GM21717 (cell line): ENCODE data around the gene PRKG1.

Source experiments
- ATAC-seq: cut with Tn5 transposase; IDR thresholded peaks from one replicate; pipeline ENCODE4 v1.9.1; 2021; ENCODE audit warnings: mild to moderate bottlenecking, moderate library complexity; ENCODE audit not compliant: unreplicated experiment

Gene PRKG1

DNA sequence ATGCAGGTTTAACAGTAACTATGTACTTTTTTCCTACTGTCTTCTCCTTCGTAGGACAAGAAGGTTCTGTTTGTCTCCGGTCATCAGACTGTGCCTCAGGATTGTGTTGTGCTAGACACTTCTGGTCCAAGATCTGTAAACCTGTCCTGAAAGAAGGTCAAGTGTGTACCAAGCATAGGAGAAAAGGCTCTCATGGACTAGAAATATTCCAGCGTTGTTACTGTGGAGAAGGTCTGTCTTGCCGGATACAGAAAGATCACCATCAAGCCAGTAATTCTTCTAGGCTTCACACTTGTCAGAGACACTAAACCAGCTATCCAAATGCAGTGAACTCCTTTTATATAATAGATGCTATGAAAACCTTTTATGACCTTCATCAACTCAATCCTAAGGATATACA, 1242.2 kb downstream of the PRKG1 start:
- ATAC-seq = no peak

DNA sequence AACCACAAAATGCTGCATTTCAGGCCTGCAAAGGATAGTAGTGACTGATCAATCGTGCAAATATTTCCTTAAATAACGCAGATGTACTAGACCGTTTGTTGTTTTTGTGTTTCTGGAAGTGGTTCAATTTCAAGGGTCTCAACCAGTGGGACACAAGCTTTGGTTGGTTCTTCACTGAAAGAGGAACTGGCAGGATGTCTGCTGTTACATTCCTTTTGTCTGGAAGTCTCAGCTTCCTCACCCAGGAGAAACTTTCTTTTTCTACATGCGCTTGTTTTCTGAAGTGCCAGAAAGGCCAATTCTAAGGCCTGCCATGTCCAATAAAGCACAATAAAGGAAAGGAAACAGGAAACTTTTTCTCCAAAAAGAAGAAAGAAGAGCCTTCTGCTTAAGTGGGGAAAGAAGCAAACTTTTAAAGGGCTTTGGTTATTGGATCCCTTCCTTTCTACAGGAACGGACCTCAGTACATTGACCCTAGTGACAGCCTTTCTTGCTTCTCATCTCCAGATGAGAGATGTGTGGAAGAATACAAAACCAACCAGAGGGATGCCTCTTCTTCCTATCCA, 1243.9 kb downstream of the PRKG1 start:
- ATAC-seq = no peak

DNA sequence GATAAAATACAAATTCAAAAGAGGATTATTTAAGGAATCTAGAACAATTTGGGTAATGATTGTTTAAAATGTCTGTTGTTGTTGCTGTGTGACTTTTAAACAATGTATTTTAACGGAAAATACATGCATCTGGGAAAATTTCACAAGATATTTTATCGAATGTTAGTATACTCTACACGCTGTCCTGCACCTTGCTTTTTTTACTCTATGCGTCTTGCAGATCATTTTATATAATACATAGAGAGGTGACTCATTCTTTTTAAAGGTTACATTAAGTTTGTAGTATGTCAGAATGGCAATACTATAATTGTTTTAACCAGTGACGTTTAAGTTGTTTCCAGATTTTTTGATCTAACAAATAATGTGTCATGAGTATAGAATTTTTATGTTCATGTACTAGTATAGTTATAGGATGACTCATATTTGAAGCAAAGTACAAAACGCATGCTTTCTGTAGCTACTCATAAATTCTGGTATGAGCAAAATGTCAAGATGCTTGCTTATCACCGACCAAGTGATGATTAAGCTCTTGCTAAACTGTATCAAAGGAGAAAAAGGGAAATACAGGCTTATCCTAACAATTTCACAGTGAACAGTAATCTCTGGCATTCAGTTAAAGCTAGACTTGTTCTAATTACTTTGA, 1244.7 kb downstream of the PRKG1 start:
- ATAC-seq = no peak

DNA sequence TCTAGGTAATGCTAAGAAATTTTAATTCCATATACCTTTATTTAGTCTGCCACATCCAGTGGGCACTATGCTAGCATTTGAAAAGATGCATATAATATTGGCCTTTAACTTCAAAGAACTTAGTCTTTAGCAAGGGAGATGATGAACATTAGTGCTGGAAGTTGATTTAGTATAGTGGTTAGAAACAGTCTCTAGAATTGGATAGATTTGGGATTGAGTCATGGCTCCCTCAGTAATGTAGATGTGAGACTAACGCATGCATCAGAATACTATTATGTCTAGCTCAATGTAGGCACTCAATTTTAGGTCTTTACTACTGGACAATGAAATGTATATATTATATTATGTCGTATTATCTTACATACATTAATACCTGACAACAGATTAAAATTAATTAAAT, 1245.6 kb downstream of the PRKG1 start:
- no peak for ATAC-seq

DNA sequence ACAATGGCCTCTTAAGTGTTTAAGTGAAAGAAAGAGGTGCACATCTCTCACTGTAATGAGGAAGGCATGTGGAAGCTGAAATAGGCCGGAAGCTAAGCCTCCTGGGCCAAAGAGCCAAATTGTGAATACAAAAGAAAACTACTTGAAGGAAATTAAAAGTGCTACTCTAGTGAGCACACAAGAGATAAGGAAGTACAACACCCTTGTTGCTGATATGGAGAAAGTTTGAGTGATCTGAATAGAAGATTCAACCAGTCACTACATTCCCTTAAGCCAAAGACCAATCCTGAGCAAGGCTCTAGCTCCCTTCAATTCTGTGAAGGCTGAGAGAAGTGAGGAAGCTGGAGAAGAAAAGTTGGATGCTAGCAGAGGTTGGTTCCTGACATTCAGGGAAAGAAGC, 1248.0 kb downstream of the PRKG1 start:
- ATAC-seq = no peak

DNA sequence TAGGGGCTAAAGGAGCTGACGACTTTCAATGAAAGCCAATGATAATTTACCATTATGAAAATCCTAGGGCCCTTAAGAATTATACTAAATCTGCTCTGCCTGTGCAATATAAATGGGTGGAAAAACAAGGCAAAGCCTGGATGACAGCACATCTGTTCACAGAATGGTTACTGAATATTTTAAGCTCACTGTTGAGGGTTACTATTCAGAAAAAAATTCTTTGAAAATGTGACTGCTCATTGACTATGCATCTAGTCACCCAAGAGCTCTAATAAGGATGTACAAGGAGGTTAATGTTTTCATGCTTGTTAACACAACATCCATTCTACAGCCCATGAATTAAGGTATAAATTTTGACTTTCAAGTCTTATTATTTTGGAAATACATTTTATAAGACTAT, 1248.6 kb downstream of the PRKG1 start:
- no peak for ATAC-seq

DNA sequence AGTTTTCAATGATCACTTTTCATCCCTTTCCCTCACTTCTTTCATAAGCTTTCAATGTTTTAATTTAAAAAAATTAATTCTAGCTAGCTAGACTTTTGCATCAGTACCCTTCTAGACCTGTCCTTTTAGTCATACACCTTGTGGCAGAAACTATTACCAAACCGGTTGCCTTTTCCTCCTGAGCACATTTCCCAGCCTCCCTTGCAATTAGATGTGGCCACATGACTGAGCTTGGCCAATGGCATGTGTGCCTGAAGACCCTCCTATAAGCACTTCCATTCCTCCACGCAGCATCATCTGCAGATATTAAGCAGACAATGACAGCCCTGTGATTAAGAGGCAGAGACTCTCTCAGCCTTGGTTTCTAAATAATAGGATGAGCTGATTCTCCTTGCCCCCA, 1252.1 kb downstream of the PRKG1 start:
- no peak for ATAC-seq

DNA sequence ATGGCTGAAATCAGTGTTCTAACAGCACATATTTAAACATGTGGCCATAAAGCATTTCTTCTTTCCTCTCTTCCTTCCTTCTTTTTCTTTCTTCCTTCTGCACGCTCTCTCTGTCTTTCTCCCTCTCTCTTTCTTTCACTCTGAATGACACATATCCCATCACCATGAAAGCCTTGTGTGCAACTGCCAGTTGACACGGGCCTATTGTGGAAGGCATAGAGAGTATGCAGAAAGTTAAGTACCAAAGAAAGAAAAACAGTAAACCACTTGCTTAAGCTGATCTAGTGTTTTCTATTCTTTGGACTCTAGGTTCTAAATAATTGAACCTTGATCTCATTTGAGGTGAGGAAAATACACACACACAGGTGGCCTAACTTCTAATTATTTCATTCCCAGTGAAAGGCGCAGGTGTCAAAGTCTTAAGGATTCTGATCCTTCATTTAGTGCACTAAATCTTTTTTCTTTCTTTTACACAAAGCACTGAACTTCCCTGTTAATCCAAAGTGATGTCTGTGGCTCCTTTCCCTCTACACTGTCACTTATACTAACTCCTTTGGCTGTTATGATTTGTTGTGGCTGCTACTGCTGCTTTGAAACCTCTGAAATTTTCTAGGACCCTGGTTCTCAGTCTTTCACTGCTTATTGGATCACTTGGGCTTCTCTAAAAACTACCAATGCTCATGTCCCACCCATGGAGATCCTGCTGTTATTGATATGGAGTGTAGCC, 1257.5 kb downstream of the PRKG1 start:
- no peak for ATAC-seq

DNA sequence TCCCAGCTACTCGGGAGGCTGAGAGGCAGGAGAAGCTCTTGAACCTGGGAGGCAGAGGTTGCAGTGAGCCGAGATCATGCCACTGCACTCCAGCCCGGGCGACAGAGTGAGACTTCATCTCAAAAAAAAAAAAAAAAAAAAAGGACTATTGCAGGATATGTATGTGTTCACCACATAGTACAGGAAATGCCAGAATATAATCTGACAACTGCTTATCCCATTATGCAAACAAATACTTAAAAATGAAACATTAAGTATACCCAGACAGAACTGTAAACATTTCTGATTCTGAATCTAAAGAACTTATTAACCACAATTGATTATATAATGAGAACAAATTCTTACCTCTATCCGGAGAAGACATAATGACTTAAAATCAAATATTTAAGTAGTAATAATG, 1258.5 kb downstream of the PRKG1 start:
- ATAC-seq = no peak

DNA sequence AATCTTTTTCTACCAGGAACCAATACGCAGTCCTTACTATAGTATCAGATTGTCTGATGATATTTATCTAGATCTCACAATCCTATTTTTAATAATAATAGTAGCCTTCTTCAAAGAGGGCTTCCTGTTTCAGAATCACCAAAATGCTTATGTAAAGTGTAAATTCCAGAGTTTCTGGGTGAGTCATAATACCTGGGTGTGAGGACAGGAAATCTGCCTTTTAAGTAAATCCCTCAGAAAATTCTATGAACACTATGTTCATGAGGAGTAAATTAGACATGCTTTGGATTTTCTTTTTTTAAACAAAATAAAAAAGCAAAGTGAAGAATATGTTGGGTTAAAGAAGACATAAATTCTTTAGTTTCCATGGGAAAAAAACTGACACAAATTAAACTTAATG, 1260.3 kb downstream of the PRKG1 start:
- ATAC-seq = no peak

DNA sequence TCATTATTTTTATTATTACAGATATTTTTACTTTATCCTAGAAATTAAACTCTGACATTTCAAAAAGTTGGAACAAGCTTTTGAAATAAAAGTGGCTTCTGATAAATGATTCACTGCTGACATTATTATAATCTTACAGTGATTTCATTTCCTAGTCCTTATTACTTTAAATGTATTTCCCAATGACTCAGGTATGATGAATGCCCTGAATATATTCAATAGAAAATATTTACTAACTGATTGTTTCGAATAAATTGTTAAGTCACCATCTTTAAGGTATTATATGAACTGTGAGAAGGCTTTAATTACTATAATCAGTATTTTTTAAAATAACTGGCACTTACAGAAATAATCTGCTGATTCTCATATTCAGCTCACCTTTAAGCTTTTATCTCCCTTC, 1261.4 kb downstream of the PRKG1 start:
- no peak for ATAC-seq

DNA sequence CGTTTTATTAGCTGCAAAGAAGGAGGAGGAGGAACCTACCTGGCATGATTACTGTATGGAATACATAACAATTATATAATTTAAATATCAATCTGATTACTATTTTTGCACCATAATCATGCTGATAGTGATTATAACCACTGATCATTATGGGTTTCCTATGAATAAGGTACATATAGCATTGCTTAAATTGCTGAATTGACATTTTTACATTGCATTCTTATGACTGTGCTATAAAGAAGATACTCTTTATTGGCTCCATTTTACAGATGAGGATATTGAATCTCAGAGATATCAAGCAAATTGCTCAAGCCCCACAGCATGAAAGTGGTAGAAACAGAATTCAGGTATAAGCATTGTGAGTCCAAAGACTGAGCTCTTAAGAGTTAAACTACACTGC, 1262.9 kb downstream of the PRKG1 start:
- ATAC-seq = no peak

DNA sequence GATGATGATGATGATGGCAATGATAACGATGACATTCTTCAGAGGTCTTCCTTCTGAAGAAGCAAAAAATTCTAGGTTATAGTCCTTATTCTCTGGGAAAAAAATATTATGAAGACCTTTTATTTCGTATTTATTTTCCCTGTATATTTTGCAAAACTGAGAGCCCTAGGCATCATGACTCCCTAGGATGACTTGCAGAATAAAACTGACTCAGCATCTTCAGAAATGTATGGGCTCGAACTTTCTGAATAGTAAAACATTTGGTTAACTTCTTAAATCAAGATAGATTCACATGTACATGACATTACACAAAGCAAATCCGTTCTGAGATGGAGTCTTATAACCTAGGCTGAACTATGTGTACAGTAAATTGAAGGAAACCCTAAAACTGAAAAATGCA, 1269.2 kb downstream of the PRKG1 start:
- ATAC-seq = no peak

DNA sequence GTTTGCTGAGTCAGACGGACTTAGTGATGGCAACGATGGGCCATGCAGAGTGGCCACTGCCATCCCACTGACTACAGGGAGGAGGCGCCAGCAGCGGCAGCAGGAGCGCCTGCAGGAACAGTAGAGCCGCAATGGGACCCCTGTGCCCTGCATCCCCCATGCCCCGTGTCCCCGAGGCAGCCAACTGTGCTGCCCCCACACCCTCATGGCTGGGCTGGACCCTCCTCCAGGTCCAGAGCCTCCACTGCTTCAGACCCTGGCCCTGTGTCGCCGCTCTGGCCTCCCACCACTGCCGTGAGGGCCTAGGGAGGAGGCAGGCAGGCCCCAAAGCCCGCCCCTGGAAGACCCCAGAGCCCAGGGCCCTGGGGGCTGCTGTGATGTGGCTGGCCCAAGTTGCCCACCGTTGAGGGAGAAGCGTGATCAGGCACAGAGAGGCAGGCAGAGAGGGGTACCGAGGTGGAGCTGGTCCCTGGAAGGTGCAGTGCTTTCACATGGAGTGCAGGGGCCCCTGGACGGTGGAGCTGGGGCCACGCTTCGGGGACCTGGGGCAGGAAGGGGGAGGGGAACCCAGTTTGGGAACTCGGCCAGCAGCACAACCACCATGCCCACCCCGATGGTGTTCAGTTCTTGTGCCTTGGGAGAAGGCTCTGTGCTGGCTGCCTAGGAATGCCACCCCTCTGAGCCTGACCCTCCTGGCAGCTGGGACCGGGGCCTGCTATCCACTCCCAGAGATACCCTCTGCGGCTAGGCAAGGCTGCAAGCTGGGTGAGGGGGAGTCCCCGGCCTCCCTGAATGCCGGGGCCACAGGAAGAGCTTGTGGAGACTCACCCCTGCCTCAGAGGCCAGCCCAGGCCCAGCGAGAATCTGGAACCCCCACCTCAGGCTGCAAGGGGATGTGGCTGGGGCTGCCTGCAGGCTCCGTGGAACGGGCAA, 1272.4 kb downstream of the PRKG1 start:
- ATAC-seq = no peak

DNA sequence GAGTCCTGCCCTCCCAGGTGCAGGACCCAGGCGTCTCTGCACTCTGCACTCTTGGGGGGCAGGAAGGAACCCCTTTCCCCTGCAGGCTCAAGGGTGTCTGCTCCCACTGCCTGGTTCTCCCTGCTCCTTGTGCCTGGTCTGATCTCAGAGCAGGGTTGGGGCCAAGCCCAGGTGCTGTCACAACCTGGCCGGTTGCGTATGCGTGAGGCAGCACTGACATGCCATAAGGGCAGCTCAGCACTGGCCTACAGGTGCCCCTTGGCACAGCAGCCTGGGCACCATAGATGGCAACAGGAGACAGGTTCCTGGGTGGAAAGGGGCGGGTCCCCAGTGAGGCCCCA, 1273.0 kb downstream of the PRKG1 start:
- ATAC-seq = no peak
